ENCODE data around the gene COX19. TPM values are rescaled to one million over a fixed set of nuclear protein-coding genes. Genes with fewer than 3 reads are reported as not detected.

COX19 gene
- polyA plus RNA-seq, 3 donors = 7.4 to 15.0 (median 7.6) TPM

- Histone ChIP-seq H2AFZ (ENCODE audit: insufficient read depth, low read depth, low read length, poor library complexity, severe bottlenecking) (no peak overlapping the region), H3K79me2 (ENCODE audit: insufficient read depth, low read length) (no peaks in the 10 kb centered on the region), H3K4me3 (replicated peaks in 1 of 3; ENCODE audit: low read depth in 2 of 3, low read length in 3 of 3) (no peak overlapping the region), H3K9ac (ENCODE audit: insufficient read depth, low read length, poor library complexity, severe bottlenecking) (no peak overlapping the region), H3K27ac (ENCODE audit: low read depth in 1 of 2, low read length in 2 of 2) (no peak overlapping the region), H4K20me1 (ENCODE audit: insufficient read depth, low read length) (peaks cover 49% of the 10 kb centered on the region), H3K4me2 (replicated peaks; ENCODE audit: extremely low read depth, low read length, poor library complexity, severe bottlenecking) (no peak overlapping the region), H3K27me3 (ENCODE audit: control insufficient read depth in 2 of 2, insufficient read depth in 2 of 2, low read length in 2 of 2) (no peaks in the 10 kb centered on the region), H3K4me1 (ENCODE audit: control insufficient read depth in 1 of 2, insufficient read depth in 2 of 2, low read length in 2 of 2) (no peaks in the 10 kb centered on the region), H3K36me3 (replicated peaks in 1 of 2; ENCODE audit: control insufficient read depth in 1 of 2, insufficient read depth in 2 of 2, low read length in 2 of 2) (peaks cover 2 to 34% of the 10 kb centered on the region in 2 donors), H3K9me3 (replicated peaks in 1 of 2; ENCODE audit: control insufficient read depth in 1 of 2, insufficient read depth in 1 of 2, low read length in 2 of 2) (no peaks in the 10 kb centered on the region)
- Mint-ChIP-seq H3K9me3 (peaks cover 0 to 4% (median 2%) of the 10 kb centered on the region in 7 donors), H3K4me3 (no peak overlapping the region), H3K27me3 (ENCODE audit: low read depth in 3 of 3) (peaks cover 0 to 7% (median 2%) of the 10 kb centered on the region in 3 donors), H3K27ac (peak overlapping the region in 2 of 7 donors; percentile 15 to 17), H3K4me1 (peaks cover 3% of the 10 kb centered on the region), H3K36me3 (peaks cover 12 to 21% of the 10 kb centered on the region in 2 donors)
- intact Hi-C loops (cut with micrococcal nuclease) = no loop called here
- no peak for DNase-seq
- WGBS (ENCODE audit: insufficient coverage) = 99% methylated on average over 11 of the region's 13 CpGs
- TF ChIP-seq CTCF (IDR thresholded peaks at IDR 0.05) = no peak
Measured at GRCh38 chr7:1011297-1012003, 36.1 kb upstream of the COX19 start.

- no peak overlapping the region for H3K9ac ChIP-seq (ENCODE audit: insufficient read depth, low read length, poor library complexity, severe bottlenecking)
- H4K20me1 ChIP-seq (ENCODE audit: insufficient read depth, low read length) = peaks cover 45% of the 10 kb centered on the region
- no peaks in the 10 kb centered on the region for H3K9me3 ChIP-seq (replicated peaks in 1 of 2; ENCODE audit: control insufficient read depth in 1 of 2, insufficient read depth in 1 of 2, low read length in 2 of 2)
- no peaks in the 10 kb centered on the region for H3K4me1 ChIP-seq (ENCODE audit: control insufficient read depth in 1 of 2, insufficient read depth in 2 of 2, low read length in 2 of 2)
- Mint-ChIP-seq H3K27me3 (ENCODE audit: low read depth in 3 of 3) (peaks cover 0 to 7% (median 0%) of the 10 kb centered on the region in 3 donors), H3K4me1 (peaks cover 3% of the 10 kb centered on the region), H3K9me3 (peaks cover 0 to 3% (median 2%) of the 10 kb centered on the region in 7 donors), H3K4me3 (no peak overlapping the region), H3K27ac (peak overlapping the region in 1 of 7 donors; percentile 30), H3K36me3 (peaks cover 16 to 26% of the 10 kb centered on the region in 2 donors)
- no peak overlapping the region for H2AFZ ChIP-seq (ENCODE audit: insufficient read depth, low read depth, low read length, poor library complexity, severe bottlenecking)
- no peak overlapping the region for H3K4me3 ChIP-seq (replicated peaks in 1 of 3; ENCODE audit: low read depth in 2 of 3, low read length in 3 of 3)
- no peak overlapping the region for H3K4me2 ChIP-seq (replicated peaks; ENCODE audit: extremely low read depth, low read length, poor library complexity, severe bottlenecking)
- TF ChIP-seq CTCF (IDR thresholded peaks at IDR 0.05) = no peak
- H3K27ac ChIP-seq (ENCODE audit: low read depth in 1 of 2, low read length in 2 of 2) = no peak overlapping the region
- intact Hi-C loops (cut with micrococcal nuclease) = no loop called here
- WGBS (ENCODE audit: insufficient coverage) = 96% methylated on average over 11 of the region's 13 CpGs
- H3K36me3 ChIP-seq (replicated peaks in 1 of 2; ENCODE audit: control insufficient read depth in 1 of 2, insufficient read depth in 2 of 2, low read length in 2 of 2) = peaks cover 2 to 34% of the 10 kb centered on the region in 2 donors
- no peaks in the 10 kb centered on the region for H3K27me3 ChIP-seq (ENCODE audit: control insufficient read depth in 2 of 2, insufficient read depth in 2 of 2, low read length in 2 of 2)
- DNase-seq = no peak
- no peaks in the 10 kb centered on the region for H3K79me2 ChIP-seq (ENCODE audit: insufficient read depth, low read length)
Measured at GRCh38 chr7:1010226-1010625, 34.9 kb upstream of the COX19 start.

Data from CD14-positive monocyte (primary cell).